Urinary bladder (tissue), 4 donors: ENCODE data around the gene DCTN5. TPM values are rescaled to one million over a fixed set of nuclear protein-coding genes. Genes with fewer than 3 reads are reported as not detected.

Experiments used
- DNase-seq: peaks from one replicate; pipeline ENCODE4 v3.0.0-alpha.2; 2015; ENCODE audit errors: extremely low spot score
- H3K27ac ChIP-seq: one replicate; pipeline ENCODE4 v1.5.1; 2013; ENCODE audit warnings: low read depth, mild to moderate bottlenecking, moderate library complexity
- H3K36me3 ChIP-seq: one replicate; pipeline ENCODE4 v1.6.1; 2013; ENCODE audit warnings: mild to moderate bottlenecking, moderate library complexity; ENCODE audit not compliant: insufficient read depth
- H3K4me1 ChIP-seq: one replicate; pipeline ENCODE4 v1.6.1; 2013; ENCODE audit warnings: mild to moderate bottlenecking, moderate library complexity; ENCODE audit not compliant: insufficient read depth
- H3K4me3 ChIP-seq: one replicate; pipeline ENCODE4 v1.5.1; 2013; ENCODE audit warnings: low read depth, low read length
- WGBS: extraction: QIAGEN DNeasy Blood & Tissue Kit; methylation state at CpG from one replicate; pipeline ENCODE4 v1.1.7; 2013; 5-methylcytosine and 5-hydroxymethylcytosine counted together
- polyA plus RNA-seq: library from polyadenylated mRNA; stranded (reverse); fragments of 200-250 nt; gene quantifications from one replicate; pipeline ENCODE4 v1.2.3, GENCODE V29; 2013
- total RNA-seq: library from RNA; depleted of rRNA; stranded (reverse); fragments of >200 nt; gene quantifications from one replicate; pipeline ENCODE4 v1.2.3, GENCODE V29; 2014
- donor health status: healthy with polysubstance abuse.
- donor health status: healthy.

DCTN5 gene
- total and polyA plus RNA-seq, 2 donors: 35.2 to 36.3 TPM

DNA sequence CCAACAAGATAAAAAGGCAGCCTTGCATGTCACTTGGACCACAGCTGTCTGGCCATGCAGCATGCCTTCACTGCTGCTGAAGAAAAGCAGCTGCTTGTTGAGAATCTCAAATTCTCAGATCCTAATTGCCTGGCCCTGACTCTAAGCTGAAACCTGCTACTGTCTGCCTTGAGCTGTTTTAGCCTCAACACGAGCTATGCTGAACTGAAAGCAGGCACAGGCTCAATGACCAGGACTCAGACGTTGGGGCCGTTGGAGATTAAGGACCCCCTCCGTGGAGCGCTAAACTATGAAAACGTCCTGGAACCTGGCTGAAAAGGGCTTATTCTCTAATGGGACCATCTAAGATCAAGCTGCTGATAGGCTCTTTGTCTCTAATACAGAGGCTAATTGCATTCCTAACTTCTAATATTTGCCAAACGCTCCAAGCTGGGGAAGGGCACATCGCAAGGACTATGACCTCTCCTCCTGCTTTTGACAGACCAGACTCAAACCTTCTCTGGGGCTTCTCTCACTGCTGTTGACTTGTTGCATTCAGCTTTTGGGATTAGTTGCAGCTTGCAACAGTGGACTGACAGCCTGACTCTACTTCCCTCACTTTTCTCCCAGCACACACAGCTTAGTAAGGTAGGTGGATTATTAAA is 32.8 kb downstream of the DCTN5 start:
- no peak overlapping the region for H3K27ac ChIP-seq
- H3K36me3 ChIP-seq: no peaks in the 10 kb centered on the region
- no peak overlapping the region for H3K4me3 ChIP-seq
- WGBS: 73% methylated on average over 8 of the region's 8 CpGs
- no peak for DNase-seq
- no peaks in the 10 kb centered on the region for H3K4me1 ChIP-seq

DNA sequence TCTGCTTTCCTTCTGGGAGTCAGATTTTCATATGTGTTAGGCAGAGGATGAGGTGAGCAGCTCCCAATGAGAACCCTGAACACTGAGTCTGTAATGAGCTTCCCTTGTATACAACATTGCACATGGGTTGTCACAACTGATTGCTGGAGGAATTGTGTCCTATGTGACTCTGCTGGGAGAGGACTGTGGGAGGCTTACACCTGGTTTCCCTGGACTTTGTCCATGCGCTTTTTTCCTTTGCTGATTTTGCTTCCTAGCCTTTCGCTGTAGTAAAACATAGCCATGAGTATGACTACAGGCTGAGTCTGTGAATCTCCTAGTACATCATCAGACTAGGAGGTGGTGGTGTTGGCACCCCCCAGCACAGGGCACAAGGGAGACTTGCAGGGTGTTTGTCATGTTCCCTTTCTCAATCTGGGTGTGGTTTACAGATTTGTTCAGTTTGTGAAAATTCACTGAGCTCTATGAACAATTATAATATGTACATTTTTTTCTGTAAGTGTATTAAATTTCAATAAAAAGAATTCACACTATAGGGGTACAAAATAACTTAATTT is 35.7 kb downstream of the DCTN5 start:
- no peak for DNase-seq
- Histone ChIP-seq H3K4me1 (no peaks in the 10 kb centered on the region), H3K36me3 (no peaks in the 10 kb centered on the region), H3K27ac (no peak overlapping the region), H3K4me3 (no peak overlapping the region)
- WGBS: 94% methylated on average over 2 of the region's 2 CpGs

DNA sequence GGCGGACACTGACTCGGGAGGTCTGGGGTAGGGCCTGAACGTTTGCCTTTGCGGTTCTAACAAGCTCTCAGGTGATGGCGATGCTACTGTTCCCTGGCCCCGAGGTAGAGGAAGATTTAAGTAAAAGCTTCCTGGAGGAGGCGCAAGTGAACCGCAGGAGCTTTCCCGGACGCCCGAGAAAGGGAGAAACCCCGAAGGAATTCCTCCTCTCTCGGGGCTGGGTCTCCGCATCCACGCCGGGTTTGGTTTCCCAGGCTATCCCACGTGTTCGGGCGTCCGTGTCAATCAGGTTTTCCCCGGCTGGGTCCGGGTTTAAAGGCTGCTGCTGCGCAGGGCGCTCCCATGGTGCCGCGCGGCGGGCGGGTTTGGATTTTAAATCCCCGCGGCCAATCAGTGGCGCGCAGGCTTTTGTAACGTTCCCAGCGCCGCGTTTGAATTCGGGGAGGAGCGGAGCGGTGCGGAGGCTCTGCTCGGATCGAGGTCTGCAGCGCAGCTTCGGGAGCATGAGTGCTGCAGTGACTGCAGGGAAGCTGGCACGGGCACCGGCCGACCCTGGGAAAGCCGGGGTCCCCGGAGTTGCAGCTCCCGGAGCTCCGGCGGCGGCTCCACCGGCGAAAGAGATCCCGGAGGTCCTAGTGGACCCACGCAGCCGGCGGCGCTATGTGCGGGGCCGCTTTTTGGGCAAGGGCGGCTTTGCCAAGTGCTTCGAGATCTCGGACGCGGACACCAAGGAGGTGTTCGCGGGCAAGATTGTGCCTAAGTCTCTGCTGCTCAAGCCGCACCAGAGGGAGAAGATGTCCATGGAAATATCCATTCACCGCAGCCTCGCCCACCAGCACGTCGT is 37.4 kb downstream of the DCTN5 start, which contains the start of gene PLK1:
TSS of gene PLK1 (plus strand) at position 460 of the 844 bp plus-strand sequence. CDS start at position 504, 44 bp downstream.
- WGBS: under 1% methylated on average over 75 of the region's 75 CpGs
- Histone ChIP-seq H3K4me3 (peak within 1 kb of the TSS; percentile 52), H3K27ac (no peak within 1 kb of the TSS), H3K4me1 (no peaks in the 10 kb centered on the region), H3K36me3 (no peaks in the 10 kb centered on the region)
- peak; percentile 66 for DNase-seq

DNA sequence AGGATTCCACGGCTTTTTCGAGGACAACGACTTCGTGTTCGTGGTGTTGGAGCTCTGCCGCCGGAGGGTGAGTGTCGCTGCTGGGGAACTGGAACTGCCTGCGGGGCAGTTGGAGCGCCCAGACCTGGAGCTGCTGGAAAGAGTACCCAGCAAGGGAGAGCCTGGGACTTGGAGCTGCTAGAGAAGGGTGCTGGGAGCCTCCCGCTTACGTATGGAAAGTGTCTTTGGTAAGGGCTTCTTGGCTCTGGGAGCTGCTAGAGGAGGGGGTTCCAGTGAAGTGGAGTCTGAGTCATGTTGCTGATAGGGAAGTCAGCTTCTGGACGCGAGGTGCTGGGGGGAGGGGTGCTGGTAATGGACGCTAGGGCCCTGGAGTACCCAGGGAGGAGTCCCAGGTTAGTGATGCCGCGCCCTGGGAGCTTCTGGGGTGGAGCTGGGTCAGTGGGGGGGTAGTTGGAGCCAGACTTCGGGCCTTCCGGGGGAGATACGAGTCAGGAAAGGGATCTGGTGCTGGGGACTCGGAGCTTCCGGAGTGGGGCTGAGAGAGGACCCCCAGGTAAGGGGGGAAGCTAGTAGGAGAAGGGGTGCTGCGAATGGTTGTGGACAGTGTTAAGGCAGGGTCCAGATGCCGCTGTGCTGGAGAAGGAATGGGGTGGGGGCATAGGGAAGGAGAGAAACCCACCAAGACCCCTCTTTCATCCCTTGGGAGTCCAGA is 38.2 kb downstream of the DCTN5 start:
- Histone ChIP-seq H3K4me1 (no peaks in the 10 kb centered on the region), H3K4me3 (no peak overlapping the region), H3K27ac (no peak overlapping the region), H3K36me3 (no peaks in the 10 kb centered on the region)
- no peak for DNase-seq
- 6% methylated on average over 24 of the region's 24 CpGs for WGBS

DNA sequence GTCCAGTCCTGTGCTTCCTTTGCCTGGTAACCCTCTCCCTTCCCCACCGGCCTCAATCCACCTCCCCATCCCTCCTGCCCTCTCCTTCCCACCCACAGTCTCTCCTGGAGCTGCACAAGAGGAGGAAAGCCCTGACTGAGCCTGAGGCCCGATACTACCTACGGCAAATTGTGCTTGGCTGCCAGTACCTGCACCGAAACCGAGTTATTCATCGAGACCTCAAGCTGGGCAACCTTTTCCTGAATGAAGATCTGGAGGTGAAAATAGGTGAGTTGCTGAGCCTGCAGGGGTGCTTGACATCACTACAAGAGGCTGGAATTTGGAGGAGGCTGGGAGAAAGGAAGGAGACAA is 38.7 kb downstream of the DCTN5 start:
- Histone ChIP-seq H3K27ac (no peak overlapping the region), H3K36me3 (no peaks in the 10 kb centered on the region), H3K4me1 (no peaks in the 10 kb centered on the region), H3K4me3 (no peak overlapping the region)
- DNase-seq: no peak
- WGBS: 36% methylated on average over 6 of the region's 6 CpGs

DNA sequence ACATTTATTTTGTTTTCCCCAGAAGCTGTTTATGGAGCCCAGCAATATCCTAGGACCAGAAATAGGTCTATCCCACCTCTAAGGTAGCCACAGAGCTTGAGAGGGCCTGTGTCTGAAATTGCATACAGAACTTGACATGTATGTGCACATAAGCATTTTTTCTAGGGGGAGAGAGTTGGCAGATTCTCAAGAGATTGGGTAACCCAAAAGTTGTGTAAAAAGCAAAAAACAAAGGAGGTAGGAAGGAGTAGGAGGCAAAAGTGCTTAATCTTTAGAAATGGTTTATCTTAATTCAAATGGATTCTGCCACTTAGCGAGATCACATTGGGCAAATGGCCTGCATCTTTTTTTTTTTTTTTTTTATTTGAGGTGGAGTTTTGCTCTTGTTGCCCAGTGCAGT is 40.9 kb downstream of the DCTN5 start:
- 96% methylated on average over 1 of the region's 1 CpG for WGBS
- Histone ChIP-seq H3K4me1 (no peaks in the 10 kb centered on the region), H3K36me3 (no peaks in the 10 kb centered on the region), H3K4me3 (no peak overlapping the region), H3K27ac (no peak overlapping the region)
- DNase-seq: no peak

DNA sequence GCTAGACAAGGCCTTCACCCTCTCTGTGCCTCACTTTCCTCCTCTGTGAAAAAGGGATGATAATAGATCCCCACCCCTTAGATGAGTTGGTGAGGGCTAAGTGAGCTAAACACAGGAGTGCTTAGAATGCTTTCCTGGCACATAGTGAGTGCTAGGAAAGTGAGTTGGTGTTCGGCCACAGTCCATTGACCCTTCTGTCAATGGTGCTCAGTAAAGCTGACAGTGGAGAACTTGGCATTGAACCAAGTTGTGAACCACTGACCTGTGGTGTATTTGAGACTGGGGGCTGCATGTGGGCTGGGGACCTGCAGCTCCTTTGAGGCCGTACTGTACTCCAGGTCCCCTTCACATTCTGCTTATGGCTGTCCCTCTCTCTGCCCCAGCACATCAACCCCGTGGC is 42.2 kb downstream of the DCTN5 start:
- H3K4me3 ChIP-seq: no peak overlapping the region
- H3K36me3 ChIP-seq: no peaks in the 10 kb centered on the region
- no peak overlapping the region for H3K27ac ChIP-seq
- H3K4me1 ChIP-seq: no peaks in the 10 kb centered on the region
- no peak for DNase-seq
- WGBS: 88% methylated on average over 3 of the region's 3 CpGs

DNA sequence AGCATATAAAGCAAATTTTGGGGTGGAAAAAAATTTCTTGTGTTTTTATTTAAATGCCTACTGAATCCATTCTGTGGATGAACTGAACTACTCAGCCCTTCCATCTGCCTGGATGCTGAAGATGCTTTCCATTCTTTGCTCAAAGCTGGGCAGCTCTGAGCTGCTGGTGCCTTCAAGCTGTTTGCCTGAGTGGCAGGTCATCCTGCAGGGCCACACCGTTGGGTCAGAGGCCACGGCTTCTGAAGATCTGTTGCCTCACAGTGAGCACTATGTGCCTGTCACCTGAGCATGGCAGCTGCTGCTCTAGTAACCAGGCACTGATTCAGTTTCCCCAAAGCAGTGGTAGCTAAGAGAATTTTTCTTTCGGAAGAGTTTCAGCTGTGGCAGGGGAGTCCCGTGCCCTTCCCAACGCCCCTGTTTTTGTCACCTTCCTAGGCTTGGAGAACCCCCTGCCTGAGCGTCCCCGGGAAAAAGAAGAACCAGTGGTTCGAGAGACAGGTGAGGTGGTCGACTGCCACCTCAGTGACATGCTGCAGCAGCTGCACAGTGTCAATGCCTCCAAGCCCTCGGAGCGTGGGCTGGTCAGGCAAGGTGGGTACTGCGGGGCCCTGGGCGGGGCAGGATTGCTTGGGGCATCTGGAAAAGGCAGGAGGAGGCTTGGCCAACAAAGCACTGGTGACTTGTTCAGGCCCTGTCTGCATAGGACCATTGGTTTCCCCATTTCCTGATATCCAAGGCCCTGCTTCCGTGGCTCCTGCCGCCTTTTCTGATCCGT is 46.0 kb downstream of the DCTN5 start:
- DNase-seq: no peak
- Histone ChIP-seq H3K4me1 (no peaks in the 10 kb centered on the region), H3K4me3 (no peak overlapping the region), H3K27ac (no peak overlapping the region), H3K36me3 (peaks cover 3% of the 10 kb centered on the region)
- WGBS: 97% methylated on average over 16 of the region's 16 CpGs

DNA sequence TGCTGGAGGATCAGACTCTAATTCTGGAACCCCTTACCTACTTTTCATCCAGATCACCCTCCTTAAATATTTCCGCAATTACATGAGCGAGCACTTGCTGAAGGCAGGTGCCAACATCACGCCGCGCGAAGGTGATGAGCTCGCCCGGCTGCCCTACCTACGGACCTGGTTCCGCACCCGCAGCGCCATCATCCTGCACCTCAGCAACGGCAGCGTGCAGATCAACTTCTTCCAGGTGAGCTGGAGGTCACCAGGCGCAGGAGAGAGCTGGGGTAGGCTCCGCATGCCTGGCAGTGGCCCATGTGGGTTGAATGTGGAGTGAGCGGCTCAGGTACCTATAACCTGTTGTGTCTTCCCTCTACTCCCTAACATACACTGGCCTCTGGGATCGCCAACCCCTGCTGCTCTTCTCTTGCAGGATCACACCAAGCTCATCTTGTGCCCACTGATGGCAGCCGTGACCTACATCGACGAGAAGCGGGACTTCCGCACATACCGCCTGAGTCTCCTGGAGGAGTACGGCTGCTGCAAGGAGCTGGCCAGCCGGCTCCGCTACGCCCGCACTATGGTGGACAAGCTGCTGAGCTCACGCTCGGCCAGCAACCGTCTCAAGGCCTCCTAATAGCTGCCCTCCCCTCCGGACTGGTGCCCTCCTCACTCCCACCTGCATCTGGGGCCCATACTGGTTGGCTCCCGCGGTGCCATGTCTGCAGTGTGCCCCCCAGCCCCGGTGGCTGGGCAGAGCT is 48.3 kb downstream of the DCTN5 start:
- Histone ChIP-seq H3K4me1 (no peaks in the 10 kb centered on the region), H3K4me3 (no peak overlapping the region), H3K27ac (no peak overlapping the region), H3K36me3 (peaks cover 3% of the 10 kb centered on the region)
- WGBS: 97% methylated on average over 36 of the region's 36 CpGs
- no peak for DNase-seq

DNA sequence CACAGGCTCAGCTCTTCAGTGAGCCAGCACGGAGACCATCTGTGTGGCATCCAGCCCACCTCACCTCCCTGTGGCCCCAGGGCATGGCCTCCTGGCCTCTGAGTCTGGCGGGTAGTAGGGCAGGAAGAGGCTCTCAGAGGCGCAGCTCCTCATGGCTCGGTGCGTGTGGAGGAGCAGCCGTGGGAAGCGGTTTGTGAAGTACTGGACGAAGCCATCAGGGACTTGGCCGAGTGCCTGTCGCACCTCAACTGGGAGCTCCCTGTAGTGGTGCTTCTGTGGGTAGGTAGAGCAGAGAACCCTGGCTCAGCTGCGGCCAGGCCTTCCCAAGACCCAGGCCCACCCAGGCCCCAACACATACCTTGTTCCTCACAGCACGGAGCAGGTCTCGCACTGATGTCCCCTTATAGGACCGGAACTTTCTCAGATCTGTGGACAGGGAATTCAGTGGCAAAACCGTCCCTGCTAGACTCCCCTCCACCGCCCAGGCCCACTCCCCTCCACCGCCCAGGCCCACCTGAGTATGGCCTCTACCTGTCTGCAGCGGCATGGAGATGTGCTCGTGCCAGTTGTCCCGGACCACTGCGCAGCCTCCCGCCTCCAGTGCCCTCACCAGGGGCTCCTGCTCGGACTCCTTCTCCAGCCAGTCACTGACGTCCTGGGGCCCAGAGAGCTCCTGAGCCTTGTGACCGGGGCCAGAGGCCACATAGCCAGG is 49.7 kb downstream of the DCTN5 start:
- Histone ChIP-seq H3K36me3 (peaks cover 3% of the 10 kb centered on the region), H3K4me1 (no peaks in the 10 kb centered on the region), H3K27ac (no peak overlapping the region), H3K4me3 (no peak overlapping the region)
- WGBS: 92% methylated on average over 25 of the region's 25 CpGs
- no peak for DNase-seq

DNA sequence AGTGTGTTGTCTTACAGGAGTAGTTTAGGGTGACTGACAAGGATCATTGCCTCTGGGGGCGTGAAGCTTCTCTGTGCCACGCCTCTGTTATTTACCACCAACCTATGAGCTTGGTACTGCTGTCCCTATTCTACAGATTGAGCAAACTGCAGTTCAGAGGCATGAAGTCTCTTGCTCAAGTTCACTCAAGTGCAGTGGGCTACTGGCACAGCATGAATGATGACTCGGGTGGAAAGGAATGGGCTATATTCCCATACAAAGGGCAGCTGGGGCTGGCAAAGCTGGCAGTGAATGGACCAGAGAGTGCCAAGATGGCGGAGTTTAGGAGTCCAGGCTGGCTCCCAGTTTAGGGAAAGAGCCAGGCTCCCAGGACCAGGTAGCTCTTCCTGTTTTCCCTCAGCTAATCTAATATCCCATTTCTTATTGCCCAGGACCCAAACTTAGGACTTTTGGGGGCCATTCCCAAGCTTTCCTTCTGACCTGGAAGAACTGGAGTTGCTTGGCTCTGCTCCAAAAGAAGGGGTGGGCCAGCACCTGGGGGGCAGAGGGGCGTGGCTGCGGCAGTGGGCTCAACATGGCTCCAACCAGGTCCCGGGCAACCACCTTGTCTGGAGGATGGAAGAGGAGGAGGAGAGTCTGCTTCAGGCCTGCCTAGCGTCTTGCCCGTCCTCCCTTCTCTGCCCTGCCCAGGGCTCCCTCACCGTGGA is 50.4 kb downstream of the DCTN5 start:
- DNase-seq: no peak
- H3K27ac ChIP-seq: no peak overlapping the region
- 91% methylated on average over 10 of the region's 10 CpGs for WGBS
- H3K4me1 ChIP-seq: no peaks in the 10 kb centered on the region
- peaks cover 3% of the 10 kb centered on the region for H3K36me3 ChIP-seq
- no peak overlapping the region for H3K4me3 ChIP-seq
